ENCODE measurements around the gene PIWIL4.

GRCh38 chr11:94657629-94658028 is 90.5 kb downstream of the PIWIL4 start:
- TF ChIP-seq, protein P1, sequence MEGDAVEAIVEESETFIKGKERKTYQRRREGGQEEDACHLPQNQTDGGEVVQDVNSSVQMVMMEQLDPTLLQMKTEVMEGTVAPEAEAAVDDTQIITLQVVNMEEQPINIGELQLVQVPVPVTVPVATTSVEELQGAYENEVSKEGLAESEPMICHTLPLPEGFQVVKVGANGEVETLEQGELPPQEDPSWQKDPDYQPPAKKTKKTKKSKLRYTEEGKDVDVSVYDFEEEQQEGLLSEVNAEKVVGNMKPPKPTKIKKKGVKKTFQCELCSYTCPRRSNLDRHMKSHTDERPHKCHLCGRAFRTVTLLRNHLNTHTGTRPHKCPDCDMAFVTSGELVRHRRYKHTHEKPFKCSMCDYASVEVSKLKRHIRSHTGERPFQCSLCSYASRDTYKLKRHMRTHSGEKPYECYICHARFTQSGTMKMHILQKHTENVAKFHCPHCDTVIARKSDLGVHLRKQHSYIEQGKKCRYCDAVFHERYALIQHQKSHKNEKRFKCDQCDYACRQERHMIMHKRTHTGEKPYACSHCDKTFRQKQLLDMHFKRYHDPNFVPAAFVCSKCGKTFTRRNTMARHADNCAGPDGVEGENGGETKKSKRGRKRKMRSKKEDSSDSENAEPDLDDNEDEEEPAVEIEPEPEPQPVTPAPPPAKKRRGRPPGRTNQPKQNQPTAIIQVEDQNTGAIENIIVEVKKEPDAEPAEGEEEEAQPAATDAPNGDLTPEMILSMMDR (IDR thresholded peaks at IDR 0.05) = no peak
- no peak for TF ChIP-seq ZFX (IDR thresholded peaks at IDR 0.05; ENCODE audit: borderline replicate concordance)
